ENCODE results near the gene SCD5. TPM values are rescaled to one million over a fixed set of nuclear protein-coding genes. Genes with fewer than 3 reads are reported as not detected.

SCD5 gene
- total and polyA plus RNA-seq, 2 donors (not counting 3 experiments of a cell fraction or from before 2014, with no cell fraction given): 38.4 to 38.5 TPM

DNA sequence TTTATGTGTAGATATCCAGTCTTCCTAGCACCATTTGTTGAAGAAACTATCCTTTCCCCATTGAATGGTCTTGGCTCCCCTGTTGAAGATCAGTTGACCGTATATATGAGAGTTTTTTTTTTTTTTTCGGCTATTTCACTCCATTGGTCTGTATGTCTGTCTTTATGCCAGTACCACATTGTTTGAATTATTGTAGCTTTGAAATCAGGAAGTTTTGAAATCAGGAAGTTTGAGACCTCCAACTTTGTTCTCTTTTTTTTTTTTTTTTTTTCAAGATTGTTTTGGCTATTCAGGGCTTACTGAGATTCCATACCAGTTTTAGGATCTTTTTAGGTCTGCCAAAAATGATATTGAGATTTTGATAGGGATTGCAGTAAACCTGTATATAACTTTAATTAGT, 4.3 kb upstream of the SCD5 start:
- TF ChIP-seq EZH2 (IDR thresholded peaks at IDR 0.05; ENCODE audit: borderline replicate concordance, low read depth, low read length, severe bottlenecking) (no peak), POLR2AphosphoS5 (IDR thresholded peaks at IDR 0.05; ENCODE audit: insufficient read depth, low read depth, low read length) (no peak), MYC (IDR thresholded peaks at IDR 0.05; ENCODE audit: low read depth, low read length) (no peak), POLR2A (IDR thresholded peaks at IDR 0.05; ENCODE audit: low read depth, low read length) (no peak), GATA2 (IDR thresholded peaks at IDR 0.05; ENCODE audit: insufficient read depth, insufficient read length, low read depth, low read length) (no peak), FOS (IDR thresholded peaks at IDR 0.05; ENCODE audit: borderline replicate concordance, insufficient read depth, low read length) (no peak), JUN (IDR thresholded peaks at IDR 0.05; ENCODE audit: borderline replicate concordance, insufficient read depth, insufficient read length, low read depth) (no peak)
- TF ChIP-seq, protein P1, sequence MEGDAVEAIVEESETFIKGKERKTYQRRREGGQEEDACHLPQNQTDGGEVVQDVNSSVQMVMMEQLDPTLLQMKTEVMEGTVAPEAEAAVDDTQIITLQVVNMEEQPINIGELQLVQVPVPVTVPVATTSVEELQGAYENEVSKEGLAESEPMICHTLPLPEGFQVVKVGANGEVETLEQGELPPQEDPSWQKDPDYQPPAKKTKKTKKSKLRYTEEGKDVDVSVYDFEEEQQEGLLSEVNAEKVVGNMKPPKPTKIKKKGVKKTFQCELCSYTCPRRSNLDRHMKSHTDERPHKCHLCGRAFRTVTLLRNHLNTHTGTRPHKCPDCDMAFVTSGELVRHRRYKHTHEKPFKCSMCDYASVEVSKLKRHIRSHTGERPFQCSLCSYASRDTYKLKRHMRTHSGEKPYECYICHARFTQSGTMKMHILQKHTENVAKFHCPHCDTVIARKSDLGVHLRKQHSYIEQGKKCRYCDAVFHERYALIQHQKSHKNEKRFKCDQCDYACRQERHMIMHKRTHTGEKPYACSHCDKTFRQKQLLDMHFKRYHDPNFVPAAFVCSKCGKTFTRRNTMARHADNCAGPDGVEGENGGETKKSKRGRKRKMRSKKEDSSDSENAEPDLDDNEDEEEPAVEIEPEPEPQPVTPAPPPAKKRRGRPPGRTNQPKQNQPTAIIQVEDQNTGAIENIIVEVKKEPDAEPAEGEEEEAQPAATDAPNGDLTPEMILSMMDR (IDR thresholded peaks at IDR 0.05; ENCODE audit: extremely low read depth in 1 of 2, insufficient read depth in 1 of 2, low read depth in 1 of 2, low read length in 2 of 2): no peak
- TF ChIP-seq, protein P2, sequence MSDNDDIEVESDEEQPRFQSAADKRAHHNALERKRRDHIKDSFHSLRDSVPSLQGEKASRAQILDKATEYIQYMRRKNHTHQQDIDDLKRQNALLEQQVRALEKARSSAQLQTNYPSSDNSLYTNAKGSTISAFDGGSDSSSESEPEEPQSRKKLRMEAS (IDR thresholded peaks at IDR 0.05; ENCODE audit: insufficient read depth, insufficient read length): no peak
- H3K79me2 ChIP-seq (ENCODE audit: control insufficient read depth, insufficient read depth, low read length): no peaks in the 10 kb centered on the region
- CTCF ChIA-PET: interaction anchor here (0.6 to 6.1 kb wide), 6 partner anchors 9 to 504 kb away, joined by 3 to 49 read pairs (median 4); no protein-coding TSS in a partner anchor
- no peak overlapping the region for H3K4me2 ChIP-seq (ENCODE audit: insufficient read depth, low read length)
- no peak overlapping the region for H3K4me3 ChIP-seq (replicated peaks in 1 of 3; ENCODE audit: insufficient read depth in 1 of 3, low read depth in 1 of 3, low read length in 3 of 3)
- DNase-seq (ENCODE audit: low read depth, low spot score) (no peak), FAIRE-seq (peak; percentile 62)
- H3K27ac ChIP-seq (ENCODE audit: insufficient read depth, low read depth, low read length): no peak overlapping the region
- POLR2A ChIA-PET: no interaction called here
- no TSS peak for BruUV-seq (replicated peaks)
- dilution Hi-C loops (cut with MboI; ENCODE audit: extremely low pct_ligation_motif_present, low sequenced_read_pairs) (no loop called here), intact Hi-C loops (cut with micrococcal nuclease) (loop anchor here (1.0 kb wide), 2 partner anchors 64 to 341 kb away; no protein-coding TSS in a partner anchor)
- H3K27me3 ChIP-seq (ENCODE audit: control insufficient read depth in 2 of 2, insufficient read depth in 2 of 2, low read length in 2 of 2): peaks cover 6 to 9% of the 10 kb centered on the region in 2 experiments
- no peaks in the 10 kb centered on the region for H4K20me1 ChIP-seq (replicated peaks; ENCODE audit: control insufficient read depth, extremely low read depth, insufficient read depth, low read length)
- H3K9me3 ChIP-seq (replicated peaks; ENCODE audit: control insufficient read depth, insufficient read depth, low read length): no peaks in the 10 kb centered on the region
- H2AFZ ChIP-seq (ENCODE audit: low read depth, low read length): no peak overlapping the region
- H3K36me3 ChIP-seq (ENCODE audit: control insufficient read depth in 2 of 2, extremely low read depth in 1 of 2, insufficient read depth in 2 of 2, low read length in 2 of 2): no peaks in the 10 kb centered on the region
- peaks cover 2% of the 10 kb centered on the region for H3K4me1 ChIP-seq (ENCODE audit: control insufficient read depth, extremely low read depth, insufficient read depth, low read length)
- H3K9ac ChIP-seq (replicated peaks; ENCODE audit: extremely low read depth, insufficient read depth, low read length): no peak overlapping the region
- H3K9me1 ChIP-seq (replicated peaks; ENCODE audit: control insufficient read depth, extremely low read depth, insufficient read depth, low read length): no peaks in the 10 kb centered on the region

Measured in endothelial cell of umbilical vein (primary cell).